NCI-H446 (cell line): ENCODE results near the gene TBC1D10A.
A peak's percentile ranks its signal among the peaks of the same experiment; 100 is the strongest.

Source experiments
- DNase-seq, 2 experiments: peaks; one replicate each; lab custom pipeline; 2025; lab: John Stamatoyannopoulos, UW

TBC1D10A gene

DNA sequence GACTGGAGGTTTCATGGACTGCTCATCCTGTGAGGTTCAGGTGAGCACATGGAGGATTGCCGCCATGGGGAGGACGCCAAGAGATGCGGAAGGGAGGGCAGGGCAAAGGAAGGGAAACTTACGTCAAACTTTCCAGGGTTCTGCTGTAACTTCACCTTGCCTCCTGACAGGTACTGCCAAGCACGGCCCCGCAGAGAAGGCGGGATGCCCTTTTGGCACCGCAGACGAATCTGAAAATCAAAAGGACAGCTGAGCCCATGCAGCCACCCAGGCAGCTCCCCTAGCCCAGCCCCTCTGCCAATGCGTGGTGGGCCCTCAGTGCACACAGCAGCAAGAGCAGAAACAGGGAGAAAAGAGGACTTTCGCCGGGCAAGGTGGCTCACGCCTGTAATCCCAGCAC lies 27.4 kb downstream of the TBC1D10A start:
- DNase-seq: no peak

DNA sequence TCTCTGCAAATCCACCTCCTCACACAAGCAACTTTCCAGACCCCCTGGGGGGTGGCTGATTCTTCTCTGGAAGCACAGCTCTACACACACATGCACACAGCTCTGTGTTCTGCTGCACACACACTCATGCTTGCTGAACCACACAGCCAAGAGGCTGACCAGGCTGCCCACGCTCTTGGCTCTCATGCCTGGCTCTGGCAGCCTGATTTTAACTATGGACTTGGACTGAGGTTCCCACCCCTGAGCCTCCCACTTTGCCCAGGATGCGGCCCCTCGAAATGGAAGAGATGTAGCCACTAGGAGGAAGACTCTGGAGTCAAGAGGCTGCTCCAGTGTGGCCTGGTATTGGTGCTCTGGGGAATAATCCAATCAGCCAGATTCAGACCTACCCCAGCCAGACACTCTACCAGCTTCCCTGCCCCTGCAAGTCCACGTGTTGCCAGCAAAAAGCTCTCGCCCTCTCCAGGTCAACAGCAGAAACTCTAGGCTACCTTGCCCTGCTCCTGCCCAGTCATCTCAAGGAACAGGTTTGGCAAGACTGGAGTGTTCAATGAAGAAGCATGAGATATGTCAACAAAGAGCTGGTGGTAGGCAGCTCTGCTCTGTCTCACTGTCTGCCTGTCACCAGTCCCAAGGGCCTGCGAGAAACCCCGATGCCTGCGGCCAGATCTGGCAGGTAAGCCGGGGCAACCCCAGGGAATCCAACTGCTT lies 28.6 kb downstream of the TBC1D10A start:
- DNase-seq: no peak

DNA sequence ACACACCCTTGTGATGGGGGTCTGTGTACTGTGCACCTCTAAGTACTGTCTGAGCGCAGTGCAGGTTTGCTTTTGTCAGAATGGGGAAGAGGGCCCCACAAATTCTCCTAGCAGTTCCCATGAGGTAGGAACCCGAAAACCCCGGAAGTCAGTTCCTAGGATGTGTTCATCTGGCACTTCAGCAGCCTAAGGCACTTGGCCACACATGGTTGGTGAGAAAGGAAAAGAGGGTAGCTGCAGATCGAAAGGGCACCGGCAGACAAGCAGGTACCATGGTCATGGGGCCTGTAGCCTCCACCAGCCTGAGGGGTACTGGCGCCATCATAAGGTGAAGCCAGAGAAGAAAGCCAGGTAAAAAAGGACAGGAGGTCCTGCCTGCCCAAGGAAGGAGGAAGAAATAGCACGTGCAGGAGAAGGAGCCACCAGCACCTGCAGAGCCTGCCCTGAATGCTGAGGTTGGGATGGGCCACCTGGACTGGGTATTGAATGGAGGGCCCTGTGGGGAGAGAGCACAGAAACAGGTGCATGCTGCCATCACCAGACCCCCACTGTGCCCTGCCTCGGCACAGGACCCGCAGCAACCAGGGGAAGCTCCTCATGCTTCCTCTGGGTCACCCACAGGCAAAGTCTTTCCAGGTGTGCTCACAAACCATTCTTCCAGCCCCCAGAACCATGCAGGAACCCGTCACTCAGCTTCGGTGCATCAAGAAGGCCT lies 29.3 kb downstream of the TBC1D10A start:
- no peak for DNase-seq

DNA sequence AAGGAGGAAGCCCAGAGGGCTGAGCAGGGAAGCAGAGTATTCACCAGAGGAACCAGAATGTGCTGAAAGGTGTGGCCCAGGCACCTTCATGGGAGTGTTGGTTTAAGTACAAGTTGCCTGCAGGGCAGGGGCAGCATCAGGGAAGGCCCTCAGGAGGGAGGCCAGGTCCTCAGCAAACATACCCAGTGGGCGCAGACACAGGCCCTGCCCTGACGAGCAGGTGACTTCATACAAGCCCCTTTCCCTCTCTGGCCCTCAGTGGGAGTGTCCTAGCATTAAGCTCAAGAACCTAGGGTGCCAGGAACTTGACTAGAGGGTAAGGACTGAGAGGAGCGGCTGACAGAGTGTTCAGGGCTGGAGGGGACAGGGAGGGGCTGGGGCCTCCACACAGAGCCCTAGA lies 29.9 kb downstream of the TBC1D10A start:
- DNase-seq: no peak

DNA sequence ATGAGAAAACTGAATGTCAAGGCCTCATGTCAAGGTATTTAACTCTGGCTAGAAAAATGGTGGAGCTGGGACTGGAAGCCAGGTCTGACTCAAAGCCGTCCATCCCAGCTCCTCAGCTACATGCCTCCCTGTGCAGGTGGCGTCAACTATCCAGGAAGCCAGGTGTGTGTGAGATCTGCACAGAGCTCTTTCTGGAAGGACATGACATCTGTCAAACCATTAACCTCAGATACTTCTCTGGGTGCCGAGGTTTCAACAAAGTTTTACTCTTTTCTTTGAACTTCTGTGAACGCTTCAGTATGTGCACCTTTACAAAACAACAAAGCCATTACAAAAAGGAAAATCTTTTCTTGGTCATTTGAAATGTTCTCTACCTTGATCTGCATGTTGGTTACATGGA lies 30.4 kb downstream of the TBC1D10A start:
- DNase-seq: no peak

DNA sequence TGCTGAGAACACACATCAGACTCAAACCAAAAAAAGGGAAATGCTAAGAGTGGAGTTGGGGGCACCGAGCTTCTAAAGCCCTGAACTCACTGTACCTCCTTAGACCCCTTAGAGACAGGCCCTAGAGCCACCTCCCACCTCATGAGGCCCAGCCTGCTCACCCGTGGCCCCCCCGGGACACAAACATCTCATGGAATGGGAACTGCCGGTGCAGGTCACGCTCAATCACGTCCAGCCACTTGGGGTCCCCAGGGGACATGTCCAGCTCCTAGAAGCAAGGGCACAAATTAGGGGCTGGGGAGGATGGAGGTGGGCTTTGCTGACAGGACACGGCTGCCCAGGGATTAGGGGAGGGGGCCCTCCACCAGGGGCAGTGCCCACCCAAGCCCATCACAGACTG lies 31.2 kb downstream of the TBC1D10A start:
- no peak for DNase-seq

DNA sequence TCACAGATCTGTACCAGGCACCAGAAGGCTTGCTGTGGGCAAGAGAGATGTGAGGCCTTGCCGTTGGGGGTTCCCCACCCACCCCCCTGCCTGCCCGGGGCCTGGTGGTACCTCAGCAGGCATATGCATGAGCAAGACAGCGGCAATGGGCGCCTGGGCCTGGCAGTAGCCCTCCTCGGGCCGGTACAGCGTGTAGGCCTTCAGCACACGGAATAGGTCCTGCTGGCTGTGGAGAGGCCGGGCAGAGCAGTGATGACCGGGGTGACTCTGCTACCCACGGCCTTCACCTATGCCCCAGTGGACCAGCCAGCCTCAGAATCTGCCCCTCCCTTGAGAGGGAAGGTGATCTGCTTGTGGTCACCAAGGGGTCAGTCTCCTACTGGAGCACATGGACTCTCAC lies 31.9 kb downstream of the TBC1D10A start:
- DNase-seq: no peak

DNA sequence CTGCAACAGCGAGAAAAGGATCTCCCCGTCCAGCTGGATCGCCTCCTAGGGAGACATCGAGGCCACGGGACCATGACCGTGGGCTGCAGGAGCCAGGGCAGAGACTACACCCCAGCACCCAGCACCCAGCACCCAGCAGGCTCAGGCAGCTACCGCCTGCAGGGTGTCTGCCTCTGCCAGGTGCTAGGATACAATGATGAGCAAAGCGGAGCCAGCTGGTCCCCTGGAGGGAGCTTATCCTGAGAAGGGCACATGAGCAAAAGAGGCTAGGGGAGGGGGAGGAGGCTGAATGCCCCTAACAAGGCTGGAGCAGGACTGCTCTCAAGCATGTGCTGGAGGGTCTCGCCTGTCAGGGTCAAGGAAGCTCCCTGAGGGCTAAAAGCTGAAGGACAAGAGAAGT lies 32.7 kb downstream of the TBC1D10A start:
- DNase-seq: no peak

DNA sequence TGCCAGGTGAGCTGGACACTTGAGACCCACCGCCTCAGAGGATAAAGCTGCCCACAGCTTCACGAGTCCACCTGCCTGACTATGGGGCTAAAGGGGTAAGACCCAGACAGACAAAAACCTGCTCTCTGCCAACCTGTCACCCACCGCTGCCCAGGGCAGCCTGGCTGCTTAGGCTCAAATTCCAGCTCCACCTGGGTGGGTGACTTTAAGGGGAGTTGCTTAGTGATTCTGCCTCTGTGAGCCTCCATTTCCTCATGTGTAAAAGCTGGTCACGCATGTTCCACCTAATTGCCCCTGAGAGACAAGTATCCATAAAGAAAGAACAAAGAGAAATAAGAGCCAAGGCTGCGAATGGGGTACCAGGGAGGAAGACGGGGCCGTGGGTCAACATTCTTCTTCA lies 33.7 kb downstream of the TBC1D10A start:
- no peak for DNase-seq

DNA sequence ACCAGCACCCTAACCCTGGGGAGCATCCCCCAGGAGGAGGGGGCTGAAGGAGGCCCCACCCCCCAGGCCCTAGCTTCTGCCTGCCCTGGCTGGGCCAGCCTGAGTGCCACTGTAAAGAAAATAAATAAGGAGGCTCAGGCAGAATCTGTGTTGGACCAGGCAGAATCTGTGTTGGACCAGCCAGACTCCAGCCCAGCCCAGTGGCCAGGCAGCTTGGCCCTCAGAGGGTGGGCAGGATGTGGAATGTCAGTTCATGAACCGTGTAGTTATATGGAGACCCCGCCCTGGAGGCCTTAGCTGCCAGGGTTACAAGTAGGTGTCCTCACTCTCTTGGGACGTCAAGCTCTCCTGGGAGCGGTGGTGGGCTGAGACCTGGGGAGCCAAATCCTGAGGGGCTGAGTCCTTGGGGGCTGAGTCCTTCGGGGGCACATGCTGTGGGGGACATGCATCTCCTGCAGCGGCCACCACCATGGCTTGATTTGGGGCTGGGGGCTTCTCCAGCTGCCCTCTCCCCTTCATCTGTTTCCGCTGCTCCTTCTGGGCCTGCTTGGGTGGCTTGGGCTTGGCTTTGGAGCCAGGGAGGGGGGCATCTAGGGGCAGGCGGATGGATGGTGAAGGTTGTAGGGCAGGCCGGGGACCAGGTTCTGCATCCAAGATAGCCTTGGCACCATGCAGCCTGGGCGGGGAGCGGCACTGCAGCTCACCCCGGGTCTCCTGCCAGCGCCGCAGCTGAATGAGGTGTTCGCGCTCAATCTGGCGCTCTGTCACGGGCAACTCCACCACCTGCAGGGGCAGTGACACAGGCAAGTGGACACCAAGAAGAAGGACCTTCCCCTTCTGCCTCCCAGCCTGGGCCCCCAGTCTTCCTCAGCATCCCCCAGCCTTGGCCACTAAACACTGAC lies 34.4 kb downstream of the TBC1D10A start:
- no peak for DNase-seq

DNA sequence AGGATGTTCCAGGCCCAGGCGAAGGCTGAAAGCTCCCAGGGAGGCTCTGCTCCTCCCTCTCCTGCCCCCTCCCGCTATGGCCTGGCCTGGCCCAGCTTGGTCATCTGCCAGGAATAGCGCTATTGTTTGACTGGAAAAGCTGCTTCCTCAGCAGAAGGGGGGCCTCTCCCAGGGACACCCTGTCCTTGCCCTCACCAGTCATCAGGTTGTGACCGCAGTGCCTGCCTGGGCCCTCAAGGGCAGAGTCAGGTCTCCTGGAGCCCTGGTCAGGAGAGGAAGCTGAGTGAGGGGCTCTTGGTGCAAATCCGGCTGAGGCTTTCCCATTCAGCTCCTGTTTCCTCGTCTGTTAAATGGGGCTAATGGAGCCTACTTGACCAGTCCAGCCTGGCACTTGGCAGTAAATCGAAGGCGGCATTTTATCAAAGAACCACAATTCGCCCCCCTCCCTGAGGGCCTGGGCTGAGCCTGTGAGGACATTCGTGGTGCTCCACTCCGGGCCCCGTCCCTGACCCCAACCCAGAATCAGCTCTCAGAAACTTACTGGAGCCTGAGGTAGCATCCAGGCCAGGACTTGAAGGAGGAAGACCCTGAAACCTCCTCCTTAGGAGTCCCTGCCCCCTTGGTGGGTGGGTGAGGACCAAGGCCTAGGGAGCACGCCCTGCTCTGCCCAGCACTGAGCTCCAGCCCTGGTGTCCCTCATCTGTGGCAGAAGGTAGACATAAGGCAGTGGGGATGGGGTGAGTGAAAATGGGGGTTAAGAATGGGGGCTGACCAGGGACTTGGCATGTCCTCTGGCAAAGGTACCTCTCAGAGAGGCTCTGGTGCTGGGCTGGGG lies 35.5 kb downstream of the TBC1D10A start:
- DNase-seq: peak in 1 of 2 experiments; percentile 14

DNA sequence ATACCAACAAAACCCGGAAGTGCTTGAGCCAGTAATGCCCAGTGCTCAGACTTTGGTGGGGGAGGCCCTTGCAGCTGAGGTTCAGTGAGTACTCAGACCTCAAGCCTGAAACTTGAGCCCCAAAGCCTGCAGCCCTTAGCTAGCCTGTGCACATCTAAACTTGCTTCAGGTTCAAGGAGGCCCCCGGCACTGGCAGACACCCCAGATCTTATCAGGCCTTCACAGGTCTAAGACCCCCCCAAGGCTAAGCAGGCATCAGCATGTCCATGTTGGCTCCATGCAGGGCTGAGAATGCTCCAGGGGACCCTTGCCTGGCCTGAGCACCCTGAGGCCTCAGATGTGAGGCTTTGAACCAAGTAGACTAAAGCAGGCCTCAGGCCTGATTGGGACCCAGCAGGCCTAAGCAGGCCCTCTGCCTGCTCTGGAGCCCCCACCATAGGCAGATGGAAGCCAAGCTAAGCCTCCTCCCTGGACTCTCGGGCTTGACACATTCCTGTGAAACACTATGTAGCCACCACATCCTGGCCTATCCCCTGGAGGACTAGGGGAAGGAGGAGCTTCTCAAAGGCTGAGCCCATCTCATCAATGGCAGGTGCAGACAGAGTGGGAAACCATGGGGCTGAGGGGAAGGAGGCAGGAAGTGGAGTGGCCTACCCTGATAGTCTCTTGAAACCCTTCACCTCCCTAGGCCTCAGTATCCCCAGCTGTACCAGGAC lies 36.2 kb downstream of the TBC1D10A start:
- DNase-seq: no peak

DNA sequence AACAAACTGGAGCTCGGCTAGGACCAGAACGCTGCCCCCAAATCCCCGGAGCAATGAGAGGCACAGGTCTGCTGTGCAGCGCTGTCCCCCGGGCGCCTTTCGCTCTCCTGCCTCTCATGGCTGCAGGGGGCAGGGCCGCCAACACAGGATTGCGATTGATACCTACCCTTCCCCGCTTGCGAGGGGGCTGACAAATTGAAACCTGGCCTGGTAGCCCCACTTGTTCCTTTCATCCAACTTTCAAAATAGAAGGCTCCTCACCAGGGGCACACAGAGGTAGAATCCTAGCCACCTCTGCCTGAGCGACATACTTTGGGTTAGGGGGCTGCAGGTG lies 36.8 kb downstream of the TBC1D10A start:
- DNase-seq: no peak

DNA sequence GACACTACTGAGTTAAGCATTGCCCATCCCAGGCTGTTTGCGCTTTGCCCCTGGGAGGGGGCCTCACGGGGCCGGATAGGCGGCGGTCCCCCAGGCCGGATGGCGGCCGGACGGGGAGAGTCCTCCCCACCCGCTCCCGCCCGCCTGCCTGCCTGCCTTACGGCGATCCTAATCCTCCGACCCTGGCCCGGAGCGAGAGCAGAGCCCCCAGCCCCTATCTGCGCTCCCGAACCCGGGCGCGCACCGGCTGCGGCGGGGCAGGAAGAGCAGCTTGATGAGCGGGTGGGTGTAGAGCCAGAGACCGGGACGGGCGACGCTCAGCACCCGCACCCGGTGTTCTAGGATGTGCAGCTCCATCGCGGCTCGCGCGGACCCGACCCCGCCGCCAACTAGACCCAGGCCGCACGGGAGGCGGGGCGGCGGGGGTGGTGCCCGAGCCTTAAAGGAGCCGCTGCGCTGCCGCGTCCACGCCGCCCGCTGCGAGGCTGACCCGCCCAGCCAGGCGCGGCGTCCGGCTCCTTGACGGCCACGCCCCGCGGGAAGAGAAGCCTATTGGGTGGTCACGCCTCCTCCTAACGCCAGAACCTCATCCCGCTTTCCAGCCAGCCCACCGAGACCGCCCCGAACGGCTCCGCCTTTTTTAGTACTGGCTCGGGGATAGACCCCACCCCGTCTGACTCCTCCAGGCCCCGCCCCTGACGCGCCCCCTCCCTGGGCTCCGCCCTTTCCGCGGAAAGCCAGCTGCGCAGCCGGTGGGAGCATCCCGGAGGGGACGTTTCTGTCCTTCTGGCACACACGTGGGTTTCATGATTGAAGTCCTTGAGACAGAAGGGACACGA lies 37.4 kb downstream of the TBC1D10A start, which contains the start of gene CASTOR1:
Gene CASTOR1 (minus strand): TSS at position 365 of the 839 bp plus-strand sequence. CDS start 8 bp downstream, at position 357.
- DNase-seq: peak; percentile 92 to 98

DNA sequence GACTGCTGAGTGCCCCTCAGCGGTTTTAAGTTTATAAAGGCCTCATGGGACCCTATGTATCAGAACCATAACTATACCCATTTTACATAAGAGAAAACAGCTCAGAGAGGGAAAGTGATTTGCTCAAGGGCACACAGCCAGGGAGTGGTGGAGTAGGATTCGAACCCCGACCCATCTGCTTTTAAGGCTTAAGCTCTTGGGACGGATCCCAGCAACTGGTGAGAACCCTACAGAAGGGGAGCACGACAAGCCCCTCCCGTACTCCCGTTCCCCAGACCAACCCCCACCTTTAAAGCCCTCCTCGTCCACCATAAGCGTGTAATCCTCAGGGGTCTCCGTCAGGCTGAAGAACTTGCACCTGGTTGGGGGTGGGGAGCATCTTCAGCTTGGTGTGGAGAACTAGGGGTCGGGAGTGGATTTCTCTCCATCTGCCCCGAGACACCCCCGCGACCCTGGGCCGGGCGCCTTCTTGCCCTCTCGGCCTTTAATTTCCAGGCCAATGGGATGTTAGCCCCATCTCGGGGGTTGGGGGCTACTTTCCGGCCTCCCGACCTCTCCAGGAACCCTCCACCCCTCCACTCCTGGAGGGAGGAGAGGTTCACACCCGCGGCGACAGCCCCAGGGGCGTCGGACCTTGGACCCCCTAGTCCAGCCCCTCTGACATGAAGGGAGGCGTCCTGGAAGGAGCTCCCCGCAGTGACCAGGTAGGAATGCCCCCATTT lies 38.2 kb downstream of the TBC1D10A start:
- no peak for DNase-seq

DNA sequence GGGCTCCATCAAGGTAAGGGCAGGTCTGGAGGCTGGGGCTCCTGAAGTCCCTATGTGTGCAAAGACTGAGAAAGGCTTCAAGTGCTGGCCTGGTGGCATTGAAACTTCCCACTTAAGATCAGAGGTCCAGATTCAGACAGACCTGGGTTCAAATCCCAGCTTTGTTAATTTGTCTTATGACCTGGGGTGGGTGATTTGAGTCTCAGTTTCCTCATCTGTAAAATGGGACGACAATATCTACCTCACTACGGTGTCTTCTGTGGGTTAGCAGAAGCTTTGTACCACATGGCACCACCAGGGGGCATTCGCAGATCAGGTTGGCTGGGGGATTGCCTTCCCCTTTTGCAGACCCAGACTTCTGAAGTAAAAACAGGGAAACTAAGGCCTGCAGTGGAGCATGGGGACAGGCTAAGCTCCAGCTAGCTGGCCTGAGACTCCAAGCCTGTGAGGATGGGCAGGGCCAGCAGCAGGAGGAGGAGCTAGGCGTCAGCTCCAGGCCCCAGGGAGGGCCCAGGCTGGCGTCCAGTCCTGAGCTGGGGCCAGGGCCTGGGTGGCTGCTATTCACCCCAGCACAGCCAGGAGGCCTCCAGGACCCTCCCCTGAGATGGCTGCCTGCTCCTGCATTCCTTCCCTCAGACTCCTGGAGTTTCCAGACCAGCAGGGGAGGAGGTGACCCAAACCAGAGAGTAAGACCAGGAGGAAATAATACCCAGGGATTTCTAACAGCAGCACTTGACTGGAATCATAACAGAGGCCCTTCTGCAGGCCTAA lies 38.9 kb downstream of the TBC1D10A start:
- DNase-seq: peak; percentile 76 to 81

DNA sequence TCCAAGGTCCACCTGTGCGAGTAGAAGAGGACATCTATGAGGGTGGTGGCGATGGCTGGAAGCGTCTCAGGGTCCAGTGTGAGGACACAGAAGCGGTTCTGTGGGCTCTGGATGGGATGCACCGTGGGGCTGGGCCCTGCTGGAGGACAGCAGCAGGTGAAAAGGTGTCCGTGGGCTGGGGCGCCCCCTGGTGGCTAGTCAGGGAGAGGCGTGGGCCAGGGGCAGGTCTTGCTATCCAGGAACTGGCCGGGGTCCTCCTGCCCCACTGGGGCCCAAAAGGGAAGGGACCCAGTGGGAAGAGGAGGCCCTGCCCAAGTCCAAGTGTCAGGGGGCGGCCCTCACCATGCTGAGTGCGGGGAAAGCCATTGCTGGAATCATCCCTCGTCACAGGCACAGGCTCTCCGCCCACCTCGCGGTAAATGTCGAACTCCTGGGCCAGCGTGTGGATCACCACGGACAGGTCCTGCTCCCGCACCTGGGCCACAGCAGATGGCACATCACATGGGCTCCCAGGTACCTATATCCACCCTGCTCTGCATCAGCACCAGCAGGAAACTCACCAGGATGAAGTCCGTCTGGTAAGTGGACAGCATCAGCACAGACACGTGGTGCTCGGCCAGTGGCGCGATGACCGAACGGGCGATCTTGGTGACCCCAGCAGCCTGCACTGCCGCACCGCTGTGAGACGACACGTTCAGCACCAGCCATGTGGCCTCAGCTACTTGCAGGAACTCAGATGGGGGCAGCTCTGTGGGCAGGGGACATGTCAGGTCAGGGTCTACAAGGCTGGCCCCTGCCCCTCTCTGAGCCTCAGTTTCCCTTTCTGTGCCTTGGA lies 39.7 kb downstream of the TBC1D10A start:
- DNase-seq: peak; percentile 16 to 66

DNA sequence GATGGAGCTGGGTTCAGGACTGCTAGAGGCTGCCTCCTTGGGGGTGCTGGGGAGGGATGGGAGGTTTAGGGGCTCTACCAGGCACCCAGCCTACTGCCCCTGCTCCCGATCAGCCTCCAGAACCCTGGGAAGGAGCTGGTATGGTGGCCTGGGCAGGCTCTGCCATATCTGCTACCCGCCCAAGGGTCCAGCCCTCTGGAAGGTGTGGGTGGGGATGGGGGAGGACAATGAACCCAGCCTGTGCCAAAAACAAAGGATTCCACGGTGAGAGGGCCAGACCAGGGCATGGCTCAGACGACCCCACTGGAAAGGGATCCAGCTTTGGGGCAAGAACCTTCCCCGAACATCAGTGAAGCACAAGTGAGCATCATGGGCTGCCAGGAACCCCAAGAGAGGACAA lies 40.4 kb downstream of the TBC1D10A start:
- DNase-seq: no peak
